GM12872 (cell line): ENCODE measurements around the gene PIH1D1.

Experiments
- TF ChIP-seq, protein P1 (sequence below): IDR thresholded peaks from 3 replicates; pipeline ENCODE4 v1.5.1; 2011; ENCODE audit warnings: low read depth, mild to moderate bottlenecking, low read length, moderate library complexity; ENCODE audit not compliant: insufficient read depth

Gene PIH1D1

DNA sequence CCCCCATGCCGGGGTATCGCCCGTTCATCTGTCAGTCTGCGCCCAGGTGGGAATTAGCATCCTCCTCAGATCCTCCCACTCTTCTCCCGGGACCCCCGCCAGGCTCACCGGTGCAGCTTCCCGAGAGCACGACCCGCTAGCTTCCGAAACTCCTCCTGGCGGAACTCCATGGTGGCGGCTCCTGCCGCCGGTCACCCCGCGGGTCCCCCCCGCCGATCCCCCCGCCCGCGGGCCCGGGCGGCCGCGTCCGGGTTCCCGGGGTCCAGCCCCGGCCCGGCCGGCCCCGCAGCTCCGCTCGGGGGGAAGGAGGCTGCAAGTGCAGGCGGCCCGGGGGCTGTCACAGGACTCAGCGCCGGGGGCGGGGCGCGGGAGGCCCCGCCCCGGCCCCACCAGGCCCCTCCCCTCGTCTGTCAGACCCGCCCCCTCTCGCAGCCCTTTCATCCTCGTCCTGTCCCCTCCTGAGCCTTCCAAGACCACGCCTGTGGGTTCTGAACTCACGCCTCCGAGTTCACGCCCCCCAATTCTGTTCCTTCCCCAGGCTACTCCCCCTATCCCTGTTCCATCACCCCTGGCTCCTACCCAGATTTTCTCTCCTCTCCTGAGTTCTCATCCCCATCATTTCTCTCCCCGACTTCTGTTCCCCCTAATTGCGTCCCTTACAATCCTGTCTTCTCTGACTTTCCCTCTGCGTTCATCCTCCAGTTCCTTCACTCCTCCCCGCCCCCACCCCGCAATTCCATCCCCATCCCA is 10.2 kb downstream of the PIH1D1 start, which contains the start of gene SLC17A7:
SLC17A7 (minus strand) TSS at position 318 of the 750 bp plus-strand sequence; CDS start at position 170, 148 bp downstream.
- TF ChIP-seq, protein P1, sequence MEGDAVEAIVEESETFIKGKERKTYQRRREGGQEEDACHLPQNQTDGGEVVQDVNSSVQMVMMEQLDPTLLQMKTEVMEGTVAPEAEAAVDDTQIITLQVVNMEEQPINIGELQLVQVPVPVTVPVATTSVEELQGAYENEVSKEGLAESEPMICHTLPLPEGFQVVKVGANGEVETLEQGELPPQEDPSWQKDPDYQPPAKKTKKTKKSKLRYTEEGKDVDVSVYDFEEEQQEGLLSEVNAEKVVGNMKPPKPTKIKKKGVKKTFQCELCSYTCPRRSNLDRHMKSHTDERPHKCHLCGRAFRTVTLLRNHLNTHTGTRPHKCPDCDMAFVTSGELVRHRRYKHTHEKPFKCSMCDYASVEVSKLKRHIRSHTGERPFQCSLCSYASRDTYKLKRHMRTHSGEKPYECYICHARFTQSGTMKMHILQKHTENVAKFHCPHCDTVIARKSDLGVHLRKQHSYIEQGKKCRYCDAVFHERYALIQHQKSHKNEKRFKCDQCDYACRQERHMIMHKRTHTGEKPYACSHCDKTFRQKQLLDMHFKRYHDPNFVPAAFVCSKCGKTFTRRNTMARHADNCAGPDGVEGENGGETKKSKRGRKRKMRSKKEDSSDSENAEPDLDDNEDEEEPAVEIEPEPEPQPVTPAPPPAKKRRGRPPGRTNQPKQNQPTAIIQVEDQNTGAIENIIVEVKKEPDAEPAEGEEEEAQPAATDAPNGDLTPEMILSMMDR: no peak

GRCh38 chr19:49440439-49441209 is 11.0 kb downstream of the PIH1D1 start:
- TF ChIP-seq, protein P1: no peak

- TF ChIP-seq, protein P1: no peak
Measured at GRCh38 chr19:49439836-49440235, 11.8 kb downstream of the PIH1D1 start.

DNA sequence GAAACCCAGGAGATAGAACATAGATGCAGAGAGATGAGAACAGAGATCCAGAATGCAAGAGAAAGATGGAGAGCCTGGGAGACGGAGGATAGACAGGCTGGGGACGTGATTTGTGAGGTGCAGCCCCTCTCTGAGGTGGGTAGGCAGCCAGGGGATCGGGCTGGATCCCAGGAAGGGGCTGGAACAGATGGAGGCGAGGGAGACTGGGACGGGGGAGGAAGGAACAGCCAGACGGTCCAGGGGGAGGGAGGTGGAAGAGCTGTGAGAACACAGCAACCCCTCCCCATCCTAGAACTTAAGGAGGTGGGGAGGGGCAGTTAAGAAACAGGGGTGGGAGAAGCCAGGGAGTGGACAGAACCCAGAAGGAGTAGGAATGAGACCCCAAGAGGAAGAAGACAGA is 13.4 kb downstream of the PIH1D1 start:
- TF ChIP-seq, protein P1: no peak

- TF ChIP-seq, protein P1: no peak
Measured at GRCh38 chr19:49437231-49437630, 14.4 kb downstream of the PIH1D1 start.

DNA sequence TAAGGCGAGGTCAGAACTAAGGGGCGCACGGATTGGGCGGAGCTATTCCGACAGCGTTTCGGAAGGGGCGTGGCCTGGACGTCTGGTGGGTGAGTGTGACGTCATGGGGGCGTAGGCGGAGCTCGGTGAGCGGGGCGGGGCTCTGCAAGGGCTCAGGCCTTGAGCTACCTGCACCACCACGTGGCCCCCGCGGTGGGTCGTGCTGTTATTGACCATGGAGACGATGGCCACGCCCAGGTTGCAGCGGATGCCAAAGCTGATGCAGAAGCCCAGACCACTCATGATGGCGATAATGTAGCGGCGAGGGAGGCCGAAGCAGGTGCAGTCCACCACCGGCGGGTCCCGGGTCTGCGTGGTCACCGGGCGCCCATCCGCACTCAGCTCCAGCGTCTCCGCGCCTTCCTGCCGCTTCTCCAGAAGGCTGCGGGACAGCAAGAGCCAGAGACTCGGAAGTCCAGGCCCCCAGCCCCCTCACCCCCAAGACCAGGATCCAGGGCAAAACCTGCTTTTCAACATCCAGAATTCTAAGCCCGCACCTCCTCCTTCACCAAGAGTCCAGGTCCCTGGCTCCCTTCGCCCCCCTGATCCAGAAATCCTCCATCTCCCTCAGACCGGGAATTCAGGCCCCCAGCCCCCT is 15.1 kb downstream of the PIH1D1 start:
- TF ChIP-seq, protein P1: no peak

- TF ChIP-seq, protein P1: no peak
Measured at GRCh38 chr19:49435670-49436069, 15.9 kb downstream of the PIH1D1 start.
